ENCODE results near the gene CPNE7. TPM values are rescaled to one million over a fixed set of nuclear protein-coding genes. Genes with fewer than 3 reads are reported as not detected.

CPNE7 gene
- total and polyA plus RNA-seq, 2 of the 4 experiments (the other 2 are of a cell fraction), result 5.4 to 17.4 TPM

DNA sequence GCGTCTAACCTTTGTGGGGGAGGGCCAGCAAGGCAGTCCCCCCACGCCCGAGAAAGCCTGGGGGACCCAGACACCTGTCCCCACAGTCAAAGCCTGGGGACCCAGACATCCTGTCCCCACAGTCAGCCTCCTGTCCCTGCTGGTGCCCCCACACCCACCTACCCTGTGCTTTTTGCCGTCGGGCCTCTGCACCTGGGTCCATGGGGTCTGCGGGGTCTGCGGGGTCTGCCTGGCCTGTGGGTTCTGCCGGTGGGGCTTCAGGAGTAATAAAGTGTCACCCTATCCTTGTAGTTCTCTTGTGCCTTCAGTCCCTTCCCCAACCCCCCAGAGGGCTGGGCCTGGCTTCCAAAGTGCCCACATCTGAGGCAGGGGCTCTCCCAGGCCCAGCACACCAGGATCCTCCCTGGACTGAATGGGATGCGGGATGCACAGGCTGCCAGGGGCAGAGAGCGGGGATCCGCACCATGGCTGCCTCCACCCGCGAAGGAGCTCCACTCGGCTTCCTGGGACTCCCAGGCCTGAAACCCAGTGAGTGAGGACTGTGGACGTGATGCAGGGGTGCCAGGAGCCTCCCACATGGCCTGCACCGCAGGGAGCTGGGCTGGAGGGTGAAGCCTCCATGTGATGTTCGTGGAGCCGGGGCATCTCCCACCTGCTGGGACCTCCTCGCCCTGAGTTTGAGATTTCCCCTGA is 21.5 kb downstream of the CPNE7 start:
- dilution Hi-C loops (cut with HindIII; ENCODE audit: low sequenced_read_pairs, unreplicated experiment) (no loop called here), in situ Hi-C loops (cut with MboI; ENCODE audit: low sequenced_read_pairs) (no loop called here), intact Hi-C loops (cut with micrococcal nuclease) (no loop called here)
- Histone ChIP-seq H2AK9ac (replicated peaks; ENCODE audit: low read depth, low read length, poor library complexity) (no peak overlapping the region), H3K36me3 (ENCODE audit: control insufficient read depth, insufficient read depth, low read length) (no peaks in the 10 kb centered on the region; the same call in 1 of the 2 replicates), H2BK120ac (ENCODE audit: low read depth, low read length) (no peak overlapping the region), H3K9me1 (ENCODE audit: insufficient read depth, low read length) (no peaks in the 10 kb centered on the region; the same call in 1 of the 2 replicates), H3K23ac (ENCODE audit: low read depth, low read length) (no peak overlapping the region), H4K8ac (ENCODE audit: low read depth in 2 of 2, low read length in 2 of 2) (no peak overlapping the region), H3K4me2 (ENCODE audit: low read depth, low read length) (no peak overlapping the region), H3K9ac (ENCODE audit: low read depth, low read length) (no peak overlapping the region), H4K20me1 (ENCODE audit: insufficient read depth, low read length) (peaks cover 3% of the 10 kb centered on the region; the same call in 1 of the 2 replicates), H3K4me3 (ENCODE audit: insufficient read depth, low read depth, low read length) (no peak overlapping the region), H3K27ac (ENCODE audit: insufficient read depth, low read length) (no peak overlapping the region), H3K4me1 (ENCODE audit: control insufficient read depth, insufficient read depth, low read length) (peaks cover 4% of the 10 kb centered on the region), H3K56ac (ENCODE audit: extremely low read depth, insufficient read depth, low read length) (no peak overlapping the region), H2BK15ac (ENCODE audit: low read depth, low read length) (0 out of 3 replicates have a peak overlapping the region, but pooled peaks have one; percentile 13), H4K5ac (ENCODE audit: low read depth, low read length) (no peak overlapping the region), H4K91ac (ENCODE audit: insufficient read depth, low read depth, low read length) (no peak overlapping the region), H3K4ac (ENCODE audit: low read depth, low read length) (no peak overlapping the region), H3K18ac (ENCODE audit: low read depth, low read length) (no peak overlapping the region), H3K9me3 (ENCODE audit: control insufficient read depth, insufficient read depth, low read length) (no peaks in the 10 kb centered on the region), H3K27me3 (ENCODE audit: control insufficient read depth, insufficient read depth, low read length) (no peaks in the 10 kb centered on the region), H2AK5ac (ENCODE audit: low read depth, low read length) (peak overlapping the region; percentile 50; the same call in 1 of the 2 replicates), H3K79me1 (ENCODE audit: low read depth in 1 of 2, low read length in 2 of 2) (no peaks in the 10 kb centered on the region), H2AFZ (replicated peaks; ENCODE audit: low read length, poor library complexity) (peak overlapping the region; percentile 58), H2BK5ac (ENCODE audit: low read depth, low read length, poor library complexity, severe bottlenecking) (no peak overlapping the region), H2BK20ac (ENCODE audit: low read depth, low read length) (no peak overlapping the region), H3K14ac (replicated peaks; ENCODE audit: low read depth, low read length) (no peak overlapping the region)
- DNase-seq, result no peak
- ChIA-PET CTCF (interaction anchor here (1.1 kb wide), 1 partner anchor 13 kb away, joined by 4 read pairs; no protein-coding TSS in a partner anchor), POLR2A (ENCODE audit: unreplicated experiment) (no interaction called here)
- BruUV-seq (replicated peaks), result no TSS peak
- ATAC-seq (ENCODE audit: low read depth), result no peak
- WGBS, 2 experiments (ENCODE audit: extremely low coverage in 2 of 2, insufficient read length in 1 of 2), result 85% methylated on average over 11 of the region's 19 CpGs; no CpG with 5 or more reads in 1 of the 2 experiments
- TF ChIP-seq MAFK (IDR thresholded peaks at IDR 0.05; ENCODE audit: low read depth, low read length) (no peak), FOS (IDR thresholded peaks at IDR 0.05; ENCODE audit: low read depth, low read length) (no peak), RCOR1 (IDR thresholded peaks at IDR 0.05; ENCODE audit: insufficient replicate concordance, low read length) (no peak), NFE2L2 (IDR thresholded peaks at IDR 0.05; ENCODE audit: low read depth, low read length) (no peak), POLR2A (IDR thresholded peaks at IDR 0.05; ENCODE audit: low read depth, low read length) (no peak), RAD21 (IDR thresholded peaks at IDR 0.05; ENCODE audit: low read length) (no peak), MXI1 (IDR thresholded peaks at IDR 0.05; ENCODE audit: borderline replicate concordance, low read depth, low read length) (no peak), CTCF (conservative IDR thresholded peaks at IDR 0.05; ENCODE audit: low read depth, low read length) (no peak), MAZ (IDR thresholded peaks at IDR 0.05; ENCODE audit: borderline replicate concordance, low read depth, low read length) (no peak), RFX5 (IDR thresholded peaks at IDR 0.05; ENCODE audit: low read depth, low read length) (no peak), CHD1 (IDR thresholded peaks at IDR 0.05; ENCODE audit: low read depth, low read length) (no peak), BHLHE40 (IDR thresholded peaks at IDR 0.05; ENCODE audit: low read depth, low read length) (no peak), CEBPB (IDR thresholded peaks at IDR 0.05; ENCODE audit: low read depth, low read length) (no peak)
- TF ChIP-seq, protein P1, sequence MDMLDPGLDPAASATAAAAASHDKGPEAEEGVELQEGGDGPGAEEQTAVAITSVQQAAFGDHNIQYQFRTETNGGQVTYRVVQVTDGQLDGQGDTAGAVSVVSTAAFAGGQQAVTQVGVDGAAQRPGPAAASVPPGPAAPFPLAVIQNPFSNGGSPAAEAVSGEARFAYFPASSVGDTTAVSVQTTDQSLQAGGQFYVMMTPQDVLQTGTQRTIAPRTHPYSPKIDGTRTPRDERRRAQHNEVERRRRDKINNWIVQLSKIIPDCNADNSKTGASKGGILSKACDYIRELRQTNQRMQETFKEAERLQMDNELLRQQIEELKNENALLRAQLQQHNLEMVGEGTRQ (IDR thresholded peaks at IDR 0.05; ENCODE audit: low read depth, low read length), result no peak
- TF ChIP-seq, protein P2, sequence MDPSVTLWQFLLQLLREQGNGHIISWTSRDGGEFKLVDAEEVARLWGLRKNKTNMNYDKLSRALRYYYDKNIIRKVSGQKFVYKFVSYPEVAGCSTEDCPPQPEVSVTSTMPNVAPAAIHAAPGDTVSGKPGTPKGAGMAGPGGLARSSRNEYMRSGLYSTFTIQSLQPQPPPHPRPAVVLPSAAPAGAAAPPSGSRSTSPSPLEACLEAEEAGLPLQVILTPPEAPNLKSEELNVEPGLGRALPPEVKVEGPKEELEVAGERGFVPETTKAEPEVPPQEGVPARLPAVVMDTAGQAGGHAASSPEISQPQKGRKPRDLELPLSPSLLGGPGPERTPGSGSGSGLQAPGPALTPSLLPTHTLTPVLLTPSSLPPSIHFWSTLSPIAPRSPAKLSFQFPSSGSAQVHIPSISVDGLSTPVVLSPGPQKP (IDR thresholded peaks at IDR 0.05; ENCODE audit: borderline replicate concordance, low read depth, low read length), result no peak
